Pancreas (tissue), 10 donors: Measurements from ENCODE around the gene HIRA. TPM values are rescaled to one million over a fixed set of nuclear protein-coding genes. Genes with fewer than 3 reads are reported as not detected.

Experiments
- ATAC-seq, 4 donors: fragments of 200-7000 bp; cut with Tn5 transposase; one replicate each; pipeline versions ENCODE4 v1.8.0 to v1.9.1; 2020; ENCODE audit warnings: mild to moderate bottlenecking in 4 of 4, moderate library complexity in 4 of 4
- DNase-seq, 6 donors: peaks; one replicate each; pipeline ENCODE4 v3.0.0-alpha.2; 2020
- FAIRE-seq: peaks from 2 replicates; lab custom pipeline; 2012; peaks lifted over from hg19 to GRCh38; lab: Jason Lieb, UNC
- H3K27ac ChIP-seq, 4 donors: fragments of 200-600 bp; sonication (generic); 1 replicate in 3 of 4; 2 replicates in 1 of 4; pipeline versions ENCODE4 v1.5.0 to v1.8.0; 2020
- H3K27me3 ChIP-seq, 4 donors: fragments of 200-600 bp; one replicate each; pipeline ENCODE4 v1.8.0; 2021
- H3K36me3 ChIP-seq, 3 donors: fragments of 200-600 bp; sonication (generic) in 1 of 3; one replicate each; pipeline versions ENCODE4 v1.5.0 to v1.8.0; 2020 to 2021
- H3K4me1 ChIP-seq, 3 donors: fragments of 200-600 bp; one replicate each; pipeline ENCODE4 v1.8.0; 2021
- H3K4me3 ChIP-seq, 4 donors: fragments of 200-600 bp; sonication (generic) in 2 of 4; one replicate each; pipeline versions ENCODE4 v1.5.0 to v1.8.0; 2020 to 2021
- H3K9me3 ChIP-seq, 4 donors: fragments of 200-600 bp; one replicate each; pipeline ENCODE4 v1.8.0; 2021
- WGBS, 2 donors: extraction: QIAGEN DNeasy Blood & Tissue Kit; methylation state at CpG; one replicate each; pipeline ENCODE4 v1.1.7; 2013; 5-methylcytosine and 5-hydroxymethylcytosine counted together
- intact Hi-C, 3 donors: fragments of 100-400 bp; cut with DNase I; formaldehyde crosslinking; loops; one replicate each; pipeline versions ENCODE4 v1.11.1 to v1.14.2; 2022
- polyA plus RNA-seq, 2 donors: library from polyadenylated mRNA; stranded (reverse); fragments of 200-250 nt; gene quantifications; one replicate each; pipeline ENCODE4 v1.2.3, GENCODE V29; 2013
- total RNA-seq, 6 donors: library from RNA; stranded (reverse); fragmentation: NEBNext Ultra II Directional in 4 of 6; extraction: Animal tissue kit (Norgen Biotek cat#: 25700) in 4 of 6; gene quantifications; one replicate each; pipeline versions ENCODE4 v1.2.1 to v1.2.4, GENCODE V29; 2021 to 2023
- TF ChIP-seq, protein P1 (sequence below), 4 donors: fragments of 200-600 bp; sonication (generic) in 3 of 4; IDR thresholded peaks; one replicate each; pipeline versions ENCODE4 v1.5.0 to v1.8.0; 2021; ENCODE audit warnings: antibody characterized with exemption in 4 of 4
- donor health status: healthy with polysubstance abuse.
- donor health status: DM: no; HTN: no; CAD: no; lungs with moderate emphysema.
- donor health status: DM: no; HTN: no; CAD: no.
- donor health status: control.
- donor health status: control.
- donor health status: Bipolar disorder and iron deficiency.
- donor health status: DM: yes; HTN: yes; CAD: no.
- donor health status: DM: no; HTN: no; CAD: no.
- donor health status: DM: no; HTN: no; CAD: no.
- donor health status: DM: yes; HTN: yes; CAD: no.

HIRA gene
- total and polyA plus RNA-seq, 8 donors: 6.1 to 14.6 (median 9.5) TPM

DNA sequence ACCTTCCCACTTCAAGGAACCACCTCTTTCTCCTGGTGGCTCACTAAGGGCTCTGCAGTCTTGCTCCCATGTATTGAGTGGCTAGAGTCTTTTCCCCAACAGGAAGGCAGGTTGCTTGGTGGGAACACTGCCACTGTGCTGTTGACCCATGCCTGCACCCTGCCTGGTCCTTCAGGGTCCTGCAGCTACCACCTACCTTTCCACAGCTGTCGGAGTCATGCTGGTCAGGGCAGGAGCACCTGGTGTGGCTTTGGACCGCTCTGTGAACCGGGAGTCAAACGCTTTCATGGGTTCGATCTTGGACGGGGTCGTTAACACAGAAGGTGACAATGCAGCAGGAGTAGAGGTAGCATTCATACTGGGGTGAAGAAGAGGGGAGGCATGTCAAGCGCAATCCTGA, 56.1 kb downstream of the HIRA start:
- no peak overlapping the region for H3K27ac ChIP-seq
- no peaks in the 10 kb centered on the region for H3K9me3 ChIP-seq
- H3K36me3 ChIP-seq: peaks cover 0 to 50% (median 15%) of the 10 kb centered on the region in 3 donors
- WGBS, 2 donors: 95 to 97% methylated on average over 8 of the region's 8 CpGs
- ATAC-seq (no peak), DNase-seq (peak in 1 of 6 donors; percentile 17), FAIRE-seq (no peak)
- no peaks in the 10 kb centered on the region for H3K4me1 ChIP-seq
- no peaks in the 10 kb centered on the region for H3K27me3 ChIP-seq
- TF ChIP-seq, protein P1, sequence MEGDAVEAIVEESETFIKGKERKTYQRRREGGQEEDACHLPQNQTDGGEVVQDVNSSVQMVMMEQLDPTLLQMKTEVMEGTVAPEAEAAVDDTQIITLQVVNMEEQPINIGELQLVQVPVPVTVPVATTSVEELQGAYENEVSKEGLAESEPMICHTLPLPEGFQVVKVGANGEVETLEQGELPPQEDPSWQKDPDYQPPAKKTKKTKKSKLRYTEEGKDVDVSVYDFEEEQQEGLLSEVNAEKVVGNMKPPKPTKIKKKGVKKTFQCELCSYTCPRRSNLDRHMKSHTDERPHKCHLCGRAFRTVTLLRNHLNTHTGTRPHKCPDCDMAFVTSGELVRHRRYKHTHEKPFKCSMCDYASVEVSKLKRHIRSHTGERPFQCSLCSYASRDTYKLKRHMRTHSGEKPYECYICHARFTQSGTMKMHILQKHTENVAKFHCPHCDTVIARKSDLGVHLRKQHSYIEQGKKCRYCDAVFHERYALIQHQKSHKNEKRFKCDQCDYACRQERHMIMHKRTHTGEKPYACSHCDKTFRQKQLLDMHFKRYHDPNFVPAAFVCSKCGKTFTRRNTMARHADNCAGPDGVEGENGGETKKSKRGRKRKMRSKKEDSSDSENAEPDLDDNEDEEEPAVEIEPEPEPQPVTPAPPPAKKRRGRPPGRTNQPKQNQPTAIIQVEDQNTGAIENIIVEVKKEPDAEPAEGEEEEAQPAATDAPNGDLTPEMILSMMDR (IDR thresholded peaks at IDR 0.05): no peak
- intact Hi-C loops: no loop called here
- no peak overlapping the region for H3K4me3 ChIP-seq

DNA sequence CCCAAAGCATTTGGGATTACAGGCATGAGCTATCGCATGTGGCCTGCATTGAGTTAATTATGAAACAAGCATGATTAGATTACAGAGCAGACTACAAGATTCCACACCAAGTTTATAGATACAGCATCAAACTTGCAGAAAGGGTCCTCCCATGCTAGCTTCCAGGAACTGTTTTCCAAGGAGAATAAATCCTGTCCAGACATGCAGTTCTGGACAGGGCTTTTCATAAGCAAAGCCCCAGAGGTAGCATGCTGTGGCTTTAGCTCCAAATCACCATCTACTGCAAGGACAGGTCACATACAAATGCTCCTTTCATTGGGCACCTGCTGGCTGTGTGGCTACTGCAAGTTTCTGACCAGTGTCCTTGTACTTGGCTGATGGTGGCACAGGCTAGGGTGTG, 57.1 kb downstream of the HIRA start:
- TF ChIP-seq, protein P1 (IDR thresholded peaks at IDR 0.05): no peak
- Histone ChIP-seq H3K4me3 (no peak overlapping the region), H3K4me1 (no peaks in the 10 kb centered on the region), H3K27ac (no peak overlapping the region), H3K9me3 (no peaks in the 10 kb centered on the region), H3K36me3 (peaks cover 0 to 48% (median 15%) of the 10 kb centered on the region in 3 donors), H3K27me3 (no peaks in the 10 kb centered on the region)
- no peak for ATAC-seq
- 96% methylated on average over 1 of the region's 1 CpG for WGBS, 2 donors
- no peak for DNase-seq
- FAIRE-seq: no peak
- intact Hi-C loops: no loop called here

DNA sequence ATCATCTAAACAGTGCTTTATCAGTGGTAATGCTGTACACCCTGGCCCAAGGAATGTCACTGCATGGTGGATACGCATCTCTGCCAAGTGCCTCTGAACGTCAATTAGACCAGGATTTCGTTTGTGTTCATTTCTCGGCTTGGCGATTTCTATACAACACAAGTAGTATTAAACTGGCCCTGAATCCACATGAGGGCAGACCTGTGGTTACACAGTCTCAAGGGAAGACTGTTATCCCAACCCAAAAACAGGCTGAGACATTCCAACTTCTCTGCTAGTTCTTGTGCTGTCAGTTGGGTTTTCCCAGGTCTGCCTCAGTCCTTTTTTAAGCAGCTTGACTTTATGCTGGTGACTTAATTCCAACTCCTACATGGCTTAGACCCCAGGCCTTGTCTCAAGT, 58.1 kb downstream of the HIRA start:
- Histone ChIP-seq H3K36me3 (peaks cover 0 to 46% (median 15%) of the 10 kb centered on the region in 3 donors), H3K27ac (no peak overlapping the region), H3K9me3 (no peaks in the 10 kb centered on the region), H3K4me3 (no peak overlapping the region), H3K27me3 (no peaks in the 10 kb centered on the region), H3K4me1 (no peaks in the 10 kb centered on the region)
- DNase-seq (no peak), FAIRE-seq (no peak), ATAC-seq (no peak)
- 92 to 95% methylated on average over 5 of the region's 5 CpGs for WGBS, 2 donors
- TF ChIP-seq, protein P1 (IDR thresholded peaks at IDR 0.05): no peak
- intact Hi-C loops: no loop called here

DNA sequence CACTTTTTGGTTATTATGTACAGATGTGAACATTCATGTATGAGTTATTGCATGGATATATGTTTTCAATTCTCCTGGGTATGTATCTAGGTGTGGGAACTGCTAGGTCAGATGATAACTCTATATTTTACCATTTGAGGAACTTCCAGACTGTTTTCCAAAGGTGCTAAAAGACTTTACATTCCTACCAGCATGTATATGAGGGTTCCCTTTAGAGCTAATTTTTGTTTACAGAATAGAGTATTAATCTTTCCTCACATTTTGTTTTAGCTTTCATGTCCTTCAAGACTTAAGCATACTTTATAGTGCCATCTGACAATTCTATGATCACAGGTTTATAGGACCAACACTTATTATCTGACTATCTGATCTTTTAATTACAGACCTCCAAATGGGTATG, 59.6 kb downstream of the HIRA start:
- DNase-seq (no peak), ATAC-seq (no peak), FAIRE-seq (no peak)
- H3K27me3 ChIP-seq: no peaks in the 10 kb centered on the region
- no peaks in the 10 kb centered on the region for H3K9me3 ChIP-seq
- intact Hi-C loops: no loop called here
- no peaks in the 10 kb centered on the region for H3K4me1 ChIP-seq
- no peak overlapping the region for H3K4me3 ChIP-seq
- TF ChIP-seq, protein P1 (IDR thresholded peaks at IDR 0.05): no peak
- H3K36me3 ChIP-seq: peaks cover 0 to 40% (median 10%) of the 10 kb centered on the region in 3 donors
- H3K27ac ChIP-seq: no peak overlapping the region

DNA sequence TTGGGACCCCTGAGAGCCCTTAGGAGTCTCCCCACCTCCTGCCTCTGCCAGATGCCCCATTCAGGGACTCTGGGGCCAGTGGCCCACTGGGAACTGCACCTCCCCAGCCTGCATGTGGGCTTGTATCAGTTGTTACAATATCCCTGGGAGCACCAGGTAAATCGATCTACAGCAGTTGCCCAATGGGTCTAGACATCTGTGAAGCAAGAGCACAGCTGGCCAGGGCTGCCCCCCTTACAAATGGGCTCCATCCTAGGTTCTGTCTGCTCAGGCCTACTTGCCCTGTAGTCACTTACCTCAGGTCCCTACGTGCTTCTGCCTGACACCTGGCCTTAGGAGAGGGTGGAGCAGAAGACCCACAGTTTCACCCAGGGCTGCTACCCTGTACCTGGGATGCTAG, 62.7 kb downstream of the HIRA start:
- TF ChIP-seq, protein P1 (IDR thresholded peaks at IDR 0.05): no peak
- no peak overlapping the region for H3K27ac ChIP-seq
- ATAC-seq: no peak
- no peak overlapping the region for H3K4me3 ChIP-seq
- no peak for DNase-seq
- no peaks in the 10 kb centered on the region for H3K9me3 ChIP-seq
- peaks cover 0 to 16% (median 0%) of the 10 kb centered on the region in 3 donors for H3K36me3 ChIP-seq
- no peaks in the 10 kb centered on the region for H3K4me1 ChIP-seq
- intact Hi-C loops: no loop called here
- WGBS, 2 donors: 82 to 85% methylated on average over 2 of the region's 2 CpGs
- H3K27me3 ChIP-seq: no peaks in the 10 kb centered on the region
- no peak for FAIRE-seq
